Stomach smooth muscle (tissue), 2 donors: Measurements from ENCODE around the gene CCDC93.

Experiments used
- H3K27ac ChIP-seq: one replicate; pipeline ENCODE4 v1.7.0; 2013; ENCODE audit warnings: mild to moderate bottlenecking, low read length, inconsistent platforms
- H3K27me3 ChIP-seq, 2 donors: one replicate each; pipeline ENCODE4 v1.7.0; 2013; ENCODE audit warnings: low read length in 2 of 2; ENCODE audit not compliant: insufficient read depth in 2 of 2, control insufficient read depth in 1 of 2
- H3K36me3 ChIP-seq, 2 donors: one replicate each; pipeline ENCODE4 v1.7.0; 2013; ENCODE audit warnings: low read length in 2 of 2; ENCODE audit not compliant: control insufficient read depth in 2 of 2, insufficient read depth in 2 of 2
- H3K4me1 ChIP-seq: one replicate; pipeline ENCODE4 v1.7.0; 2013; ENCODE audit warnings: low read length; ENCODE audit not compliant: control insufficient read depth, insufficient read depth
- H3K4me3 ChIP-seq, 2 donors: one replicate each; pipeline ENCODE4 v1.7.0; 2013; ENCODE audit warnings: low read length in 2 of 2
- H3K9ac ChIP-seq, 2 donors: one replicate each; pipeline ENCODE4 v1.7.0; 2013; ENCODE audit warnings: low read length in 2 of 2, mild to moderate bottlenecking in 1 of 2
- H3K9me3 ChIP-seq, 2 donors: one replicate each; pipeline ENCODE4 v1.7.0; 2013; ENCODE audit warnings: low read length in 2 of 2; ENCODE audit not compliant: control insufficient read depth in 2 of 2
- donor health status: healthy.
- donor health status: Pancreatic carcinoma.

Gene CCDC93

DNA sequence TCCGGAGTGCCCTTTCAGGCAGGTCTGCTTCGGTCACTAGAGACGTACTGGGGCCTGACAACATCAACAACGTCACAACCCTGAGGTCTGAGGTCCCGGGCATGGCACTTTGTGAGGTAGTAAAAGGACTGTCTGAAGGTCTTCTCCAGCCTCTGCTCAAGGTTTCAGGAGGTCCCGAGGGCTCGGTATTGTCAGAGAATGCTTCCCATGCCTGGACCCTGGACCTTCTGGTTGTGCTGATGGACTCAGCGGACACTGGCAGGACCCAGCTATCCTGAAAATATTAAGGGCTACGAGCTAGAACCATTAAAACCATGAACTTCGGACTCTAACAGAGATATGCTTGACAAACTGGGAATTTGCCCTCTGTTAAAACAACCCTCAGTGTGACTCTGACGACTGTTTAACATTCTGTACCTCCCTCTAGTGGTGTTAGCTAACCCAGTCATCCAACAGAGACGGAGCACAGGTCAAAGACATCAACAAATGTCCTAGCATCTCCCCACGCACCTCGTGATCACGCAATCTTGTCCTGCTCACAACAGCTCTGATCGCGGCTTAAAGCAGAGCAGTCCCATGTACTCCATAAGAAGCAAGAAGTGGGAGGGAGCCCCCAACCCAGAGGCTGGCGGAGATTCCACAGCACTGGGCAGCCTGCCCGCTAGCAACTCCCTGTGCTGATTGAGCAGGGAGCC, 96.5 kb downstream of the CCDC93 start:
- no peak overlapping the region for H3K4me3 ChIP-seq
- no peak overlapping the region for H3K9ac ChIP-seq
- H3K4me1 ChIP-seq: no peaks in the 10 kb centered on the region

GRCh38 chr2:117902933-117903332, 110.9 kb downstream of the CCDC93 start:
- Histone ChIP-seq H3K4me3 (no peak overlapping the region), H3K27me3 (no peaks in the 10 kb centered on the region), H3K9me3 (no peaks in the 10 kb centered on the region), H3K9ac (no peak overlapping the region), H3K36me3 (no peaks in the 10 kb centered on the region), H3K4me1 (no peaks in the 10 kb centered on the region), H3K27ac (no peak overlapping the region)

More for the DNA sequence above, 96.5 kb downstream of the CCDC93 start:
- Histone ChIP-seq H3K27me3 (no peaks in the 10 kb centered on the region), H3K9me3 (peaks cover 5 to 6% of the 10 kb centered on the region in 2 donors), H3K27ac (no peak overlapping the region), H3K36me3 (peaks cover 49 to 52% of the 10 kb centered on the region in 2 donors)

GRCh38 chr2:117888897-117889296, 125.0 kb downstream of the CCDC93 start:
- no peaks in the 10 kb centered on the region for H3K4me1 ChIP-seq
- H3K27ac ChIP-seq: no peak overlapping the region
- H3K27me3 ChIP-seq: no peaks in the 10 kb centered on the region
- H3K9ac ChIP-seq: no peak overlapping the region
- H3K9me3 ChIP-seq: no peaks in the 10 kb centered on the region
- no peaks in the 10 kb centered on the region for H3K36me3 ChIP-seq
- no peak overlapping the region for H3K4me3 ChIP-seq

DNA sequence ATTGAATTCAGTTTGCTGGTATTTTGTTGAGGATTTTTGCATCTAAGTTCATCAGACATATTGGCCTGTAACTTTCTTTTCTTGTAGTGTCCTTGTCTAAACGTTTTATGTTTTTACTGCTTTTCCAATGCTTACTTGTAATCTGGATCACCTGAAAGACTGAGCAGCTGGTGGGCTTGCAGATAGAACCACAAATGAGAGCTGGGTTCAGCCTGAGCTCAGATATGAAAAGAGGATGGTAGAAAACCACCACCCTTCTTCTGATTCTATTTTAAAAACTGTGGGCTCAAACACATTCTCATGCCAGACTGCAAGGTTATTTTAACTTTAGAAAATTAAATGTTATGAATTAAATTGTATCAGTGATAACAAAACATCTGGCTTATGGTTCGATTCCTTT, 128.6 kb downstream of the CCDC93 start:
- Histone ChIP-seq H3K27ac (no peak overlapping the region), H3K27me3 (no peaks in the 10 kb centered on the region), H3K9me3 (no peaks in the 10 kb centered on the region), H3K9ac (no peak overlapping the region), H3K4me1 (no peaks in the 10 kb centered on the region), H3K4me3 (no peak overlapping the region), H3K36me3 (no peaks in the 10 kb centered on the region)

- no peak overlapping the region for H3K9ac ChIP-seq
- no peaks in the 10 kb centered on the region for H3K9me3 ChIP-seq
- no peaks in the 10 kb centered on the region for H3K4me1 ChIP-seq
- H3K27ac ChIP-seq: no peak overlapping the region
- no peak overlapping the region for H3K4me3 ChIP-seq
- H3K36me3 ChIP-seq: no peaks in the 10 kb centered on the region
- peaks cover 0 to 5% of the 10 kb centered on the region in 2 donors for H3K27me3 ChIP-seq
Measured at GRCh38 chr2:117879003-117879402, 134.9 kb downstream of the CCDC93 start.

DNA sequence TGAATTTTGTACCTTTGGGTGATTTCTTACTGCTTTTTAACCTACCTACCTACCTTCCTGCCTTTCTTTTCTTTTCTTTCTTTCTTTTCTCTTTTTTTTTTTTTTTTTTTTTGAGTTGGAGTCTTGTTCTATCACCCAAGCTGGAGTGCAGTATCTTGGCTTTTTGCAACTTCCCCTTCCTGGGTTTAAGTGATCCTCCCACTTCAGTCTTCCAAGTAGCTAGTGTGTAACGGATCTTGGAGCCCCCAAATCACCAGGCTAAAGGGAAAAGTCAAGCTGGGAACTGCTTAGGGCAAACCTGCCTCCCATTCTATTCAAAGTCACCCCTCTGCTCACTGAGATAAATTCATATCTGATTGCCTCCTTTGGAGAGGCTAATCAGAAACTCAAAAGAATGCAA, 138.1 kb downstream of the CCDC93 start:
- H3K9me3 ChIP-seq: no peaks in the 10 kb centered on the region
- no peaks in the 10 kb centered on the region for H3K4me1 ChIP-seq
- H3K36me3 ChIP-seq: no peaks in the 10 kb centered on the region
- H3K4me3 ChIP-seq: no peak overlapping the region
- no peak overlapping the region for H3K27ac ChIP-seq
- H3K27me3 ChIP-seq: peaks cover 0 to 5% of the 10 kb centered on the region in 2 donors
- no peak overlapping the region for H3K9ac ChIP-seq
